ENCODE measurements around the gene ALOXE3. TPM values are rescaled to one million over a fixed set of nuclear protein-coding genes. Genes with fewer than 3 reads are reported as not detected.
A peak's percentile ranks its signal among the peaks of the same experiment; 100 is the strongest.

ALOXE3 gene
- polyA plus RNA-seq, 3 donors = not detected

DNA sequence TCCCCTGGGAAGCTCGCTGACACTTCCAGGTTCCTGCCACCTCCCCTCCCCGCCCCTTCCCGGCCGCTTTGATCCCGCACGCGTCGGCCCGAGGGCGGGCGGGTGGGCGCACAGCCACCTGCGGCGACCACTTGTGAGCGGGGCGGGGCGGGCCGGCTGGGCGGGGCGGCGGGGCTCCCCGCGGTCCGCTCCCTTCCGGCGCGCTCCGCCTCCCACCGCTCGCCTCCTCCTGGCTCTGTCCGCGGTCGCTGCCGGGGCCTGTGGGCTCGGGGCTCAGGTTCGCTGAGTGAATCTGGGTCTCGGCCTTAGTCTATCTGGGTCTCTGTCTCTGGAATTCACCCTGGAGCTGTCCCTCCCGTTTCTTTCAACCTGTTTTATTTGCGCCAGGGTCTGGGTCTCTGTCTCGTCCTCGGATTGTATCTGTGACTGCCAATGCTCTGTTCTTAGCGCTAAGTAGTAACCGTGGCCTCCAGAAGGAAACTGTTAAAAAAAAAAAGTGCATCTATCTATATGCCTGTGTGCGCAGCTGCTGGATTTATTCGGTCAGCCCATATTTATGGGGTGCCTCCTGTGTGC lies 8.3 kb upstream of the ALOXE3 start:
- H3K9me3 Mint-ChIP-seq = peaks cover 0 to 41% (median 27%) of the 10 kb centered on the region in 7 donors
- H3K27ac Mint-ChIP-seq = peak overlapping the region in 3 of 7 donors; percentile 26 to 52 (median 38)
- H3K27me3 Mint-ChIP-seq (ENCODE audit: low read depth in 3 of 3) = peaks cover 81 to 90% (median 85%) of the 10 kb centered on the region in 3 donors
- intact Hi-C loops (cut with micrococcal nuclease) = loop anchor here in 1 of 2 donors (5.0 kb wide), 1 partner anchor 36 kb away; the partner anchor contains the start of gene VAMP2
- Histone ChIP-seq H3K79me2 (ENCODE audit: insufficient read depth, low read length) (no peaks in the 10 kb centered on the region), H3K4me3 (replicated peaks in 1 of 3; ENCODE audit: low read depth in 2 of 3, low read length in 3 of 3) (peak overlapping the region; percentile 40 to 77 (median 47)), H3K27ac (ENCODE audit: low read depth in 1 of 2, low read length in 2 of 2) (no peak overlapping the region), H3K9ac (ENCODE audit: insufficient read depth, low read length, poor library complexity, severe bottlenecking) (no peak overlapping the region), H3K4me1 (ENCODE audit: control insufficient read depth in 1 of 2, insufficient read depth in 2 of 2, low read length in 2 of 2) (peaks cover 54 to 58% of the 10 kb centered on the region in 2 donors), H3K4me2 (replicated peaks; ENCODE audit: extremely low read depth, low read length, poor library complexity, severe bottlenecking) (peak overlapping the region; percentile 98), H2AFZ (ENCODE audit: insufficient read depth, low read depth, low read length, poor library complexity, severe bottlenecking) (peak overlapping the region; percentile 74), H3K36me3 (replicated peaks in 1 of 2; ENCODE audit: control insufficient read depth in 1 of 2, insufficient read depth in 2 of 2, low read length in 2 of 2) (no peaks in the 10 kb centered on the region), H3K27me3 (ENCODE audit: control insufficient read depth in 2 of 2, insufficient read depth in 2 of 2, low read length in 2 of 2) (peaks cover 47 to 77% of the 10 kb centered on the region in 2 donors), H3K9me3 (replicated peaks in 1 of 2; ENCODE audit: control insufficient read depth in 1 of 2, insufficient read depth in 1 of 2, low read length in 2 of 2) (peaks cover 0 to 21% of the 10 kb centered on the region in 2 donors), H4K20me1 (ENCODE audit: insufficient read depth, low read length) (peaks cover 17% of the 10 kb centered on the region)
- peaks cover 21 to 29% of the 10 kb centered on the region in 2 donors for H3K36me3 Mint-ChIP-seq
- peak in 1 of 3 donors; percentile 22 for DNase-seq
- H3K4me3 Mint-ChIP-seq = peak overlapping the region; percentile 86 to 97
- 0% methylated on average over 37 of the region's 45 CpGs for WGBS (ENCODE audit: insufficient coverage)
- TF ChIP-seq, protein P1, sequence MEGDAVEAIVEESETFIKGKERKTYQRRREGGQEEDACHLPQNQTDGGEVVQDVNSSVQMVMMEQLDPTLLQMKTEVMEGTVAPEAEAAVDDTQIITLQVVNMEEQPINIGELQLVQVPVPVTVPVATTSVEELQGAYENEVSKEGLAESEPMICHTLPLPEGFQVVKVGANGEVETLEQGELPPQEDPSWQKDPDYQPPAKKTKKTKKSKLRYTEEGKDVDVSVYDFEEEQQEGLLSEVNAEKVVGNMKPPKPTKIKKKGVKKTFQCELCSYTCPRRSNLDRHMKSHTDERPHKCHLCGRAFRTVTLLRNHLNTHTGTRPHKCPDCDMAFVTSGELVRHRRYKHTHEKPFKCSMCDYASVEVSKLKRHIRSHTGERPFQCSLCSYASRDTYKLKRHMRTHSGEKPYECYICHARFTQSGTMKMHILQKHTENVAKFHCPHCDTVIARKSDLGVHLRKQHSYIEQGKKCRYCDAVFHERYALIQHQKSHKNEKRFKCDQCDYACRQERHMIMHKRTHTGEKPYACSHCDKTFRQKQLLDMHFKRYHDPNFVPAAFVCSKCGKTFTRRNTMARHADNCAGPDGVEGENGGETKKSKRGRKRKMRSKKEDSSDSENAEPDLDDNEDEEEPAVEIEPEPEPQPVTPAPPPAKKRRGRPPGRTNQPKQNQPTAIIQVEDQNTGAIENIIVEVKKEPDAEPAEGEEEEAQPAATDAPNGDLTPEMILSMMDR (IDR thresholded peaks at IDR 0.05) = no peak
- peaks cover 52% of the 10 kb centered on the region for H3K4me1 Mint-ChIP-seq

DNA sequence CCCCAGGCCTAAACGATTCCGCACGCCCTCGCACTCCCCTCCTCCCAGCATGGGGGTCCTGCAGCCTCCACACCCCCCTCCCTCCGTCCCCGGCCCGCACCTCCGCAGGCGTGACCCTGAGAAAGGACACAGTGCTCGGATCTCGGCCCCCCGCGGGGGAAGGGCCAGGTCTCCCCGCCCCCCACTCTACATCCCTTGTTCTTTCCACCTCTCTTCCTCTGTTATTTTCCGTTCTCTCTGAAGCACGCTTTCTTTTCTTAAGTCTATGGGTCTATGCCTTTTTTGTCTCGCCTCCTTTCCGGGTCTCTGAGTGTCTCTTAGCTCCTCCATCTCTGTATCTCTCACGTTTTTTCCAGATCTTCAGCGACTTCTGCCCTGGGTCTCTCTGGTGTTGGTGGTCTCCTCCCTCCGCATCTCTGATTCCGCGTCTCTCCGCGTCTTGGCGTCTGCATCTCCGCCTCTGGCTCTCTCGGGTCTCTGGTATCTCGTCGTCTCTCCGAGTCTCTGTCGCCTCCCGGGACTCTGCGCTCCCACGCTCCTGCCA lies 7.7 kb upstream of the ALOXE3 start:
- peaks cover 0 to 44% (median 29%) of the 10 kb centered on the region in 7 donors for H3K9me3 Mint-ChIP-seq

More for the DNA sequence above, 7.7 kb upstream of the ALOXE3 start:
- H3K9me3 ChIP-seq (replicated peaks in 1 of 2; ENCODE audit: control insufficient read depth in 1 of 2, insufficient read depth in 1 of 2, low read length in 2 of 2) = peaks cover 0 to 21% of the 10 kb centered on the region in 2 donors
- H3K79me2 ChIP-seq (ENCODE audit: insufficient read depth, low read length) = no peaks in the 10 kb centered on the region
- peaks cover 50 to 80% of the 10 kb centered on the region in 2 donors for H3K27me3 ChIP-seq (ENCODE audit: control insufficient read depth in 2 of 2, insufficient read depth in 2 of 2, low read length in 2 of 2)
- TF ChIP-seq, protein P1 (IDR thresholded peaks at IDR 0.05) = no peak
- H4K20me1 ChIP-seq (ENCODE audit: insufficient read depth, low read length) = peaks cover 19% of the 10 kb centered on the region
- H3K36me3 Mint-ChIP-seq = peaks cover 21 to 31% of the 10 kb centered on the region in 2 donors
- peak overlapping the region in 2 of 7 donors; percentile 10 to 73 for H3K27ac Mint-ChIP-seq
- H3K4me2 ChIP-seq (replicated peaks; ENCODE audit: extremely low read depth, low read length, poor library complexity, severe bottlenecking) = peak overlapping the region; percentile 98
- under 1% methylated on average over 32 of the region's 35 CpGs for WGBS (ENCODE audit: insufficient coverage)
- H3K4me3 ChIP-seq (replicated peaks in 1 of 3; ENCODE audit: low read depth in 2 of 3, low read length in 3 of 3) = peak overlapping the region; percentile 40 to 77 (median 47)
- peak overlapping the region; percentile 86 to 97 for H3K4me3 Mint-ChIP-seq
- intact Hi-C loops (cut with micrococcal nuclease) = loop anchor here in 1 of 2 donors (5.0 kb wide), 1 partner anchor 36 kb away; the partner anchor contains the start of gene VAMP2
- H3K9ac ChIP-seq (ENCODE audit: insufficient read depth, low read length, poor library complexity, severe bottlenecking) = no peak overlapping the region
- peaks cover 55% of the 10 kb centered on the region for H3K4me1 Mint-ChIP-seq
- H3K4me1 ChIP-seq (ENCODE audit: control insufficient read depth in 1 of 2, insufficient read depth in 2 of 2, low read length in 2 of 2) = peaks cover 57 to 64% of the 10 kb centered on the region in 2 donors
- H3K27me3 Mint-ChIP-seq (ENCODE audit: low read depth in 3 of 3) = peaks cover 82 to 91% (median 84%) of the 10 kb centered on the region in 3 donors
- no peak for DNase-seq
- H3K27ac ChIP-seq (ENCODE audit: low read depth in 1 of 2, low read length in 2 of 2) = no peak overlapping the region
- H2AFZ ChIP-seq (ENCODE audit: insufficient read depth, low read depth, low read length, poor library complexity, severe bottlenecking) = peak overlapping the region; percentile 54
- H3K36me3 ChIP-seq (replicated peaks in 1 of 2; ENCODE audit: control insufficient read depth in 1 of 2, insufficient read depth in 2 of 2, low read length in 2 of 2) = no peaks in the 10 kb centered on the region
